ENCODE results near the gene CAMSAP2. TPM values are rescaled to one million over a fixed set of nuclear protein-coding genes. Genes with fewer than 3 reads are reported as not detected.

CAMSAP2 gene
- total RNA-seq, 1 donor from 2014 or later, result 43.9 TPM

GRCh38 chr1:200885623-200886402 lies 147.1 kb downstream of the CAMSAP2 start:
- peaks cover 22% of the 10 kb centered on the region for H3F3A ChIP-seq (ENCODE audit: low read depth)
- no peaks in the 10 kb centered on the region for H3K9me3 ChIP-seq (ENCODE audit: low read depth)
- H3K36me3 Mint-ChIP-seq, result no peaks in the 10 kb centered on the region
- H3K4me1 Mint-ChIP-seq, result peaks cover 34% of the 10 kb centered on the region
- H3K27ac Mint-ChIP-seq, result no peak overlapping the region
- DNase-seq (ENCODE audit: low spot score), result no peak
- no peak overlapping the region for H3K9ac ChIP-seq
- no peaks in the 10 kb centered on the region for H3K36me3 ChIP-seq
- H3K4me2 ChIP-seq, result no peak overlapping the region
- no peaks in the 10 kb centered on the region for H3K79me2 ChIP-seq (ENCODE audit: low read depth)
- H3K27me3 Mint-ChIP-seq (ENCODE audit: insufficient read depth, low read depth), result peaks cover 11% of the 10 kb centered on the region
- TF ChIP-seq EZH2 (IDR thresholded peaks at IDR 0.05) (no peak), EZH2phosphoT487 (IDR thresholded peaks at IDR 0.05) (no peak), CTCF (IDR thresholded peaks at IDR 0.05) (no peak)
- H4K20me1 ChIP-seq (ENCODE audit: low read depth), result no peaks in the 10 kb centered on the region
- H3K27ac ChIP-seq, result no peak overlapping the region
- H3K4me1 ChIP-seq, result peaks cover 20% of the 10 kb centered on the region
- no peaks in the 10 kb centered on the region for H3K9me3 Mint-ChIP-seq
- H2AFZ ChIP-seq (replicated peaks), result no peak overlapping the region
- H3K4me3 ChIP-seq, result no peak overlapping the region
- no peaks in the 10 kb centered on the region for H3K27me3 ChIP-seq
- H3K4me3 Mint-ChIP-seq, result no peak overlapping the region

GRCh38 chr1:200886594-200886993 lies 147.9 kb downstream of the CAMSAP2 start:
- no peaks in the 10 kb centered on the region for H3K79me2 ChIP-seq (ENCODE audit: low read depth)
- H4K20me1 ChIP-seq (ENCODE audit: low read depth), result no peaks in the 10 kb centered on the region
- H3F3A ChIP-seq (ENCODE audit: low read depth), result peaks cover 30% of the 10 kb centered on the region
- H2AFZ ChIP-seq (replicated peaks), result peak overlapping the region; percentile 3
- TF ChIP-seq EZH2phosphoT487 (IDR thresholded peaks at IDR 0.05), result no peak
- TF ChIP-seq EZH2 (IDR thresholded peaks at IDR 0.05), result no peak
- no peak for TF ChIP-seq CTCF (IDR thresholded peaks at IDR 0.05)
- H3K27me3 ChIP-seq, result no peaks in the 10 kb centered on the region
- Mint-ChIP-seq H3K4me1 (peaks cover 34% of the 10 kb centered on the region), H3K27me3 (ENCODE audit: insufficient read depth, low read depth) (peaks cover 11% of the 10 kb centered on the region), H3K36me3 (no peaks in the 10 kb centered on the region), H3K9me3 (no peaks in the 10 kb centered on the region), H3K27ac (no peak overlapping the region), H3K4me3 (no peak overlapping the region)
- H3K4me1 ChIP-seq, result peaks cover 20% of the 10 kb centered on the region
- H3K4me2 ChIP-seq, result no peak overlapping the region
- no peaks in the 10 kb centered on the region for H3K36me3 ChIP-seq
- no peak overlapping the region for H3K9ac ChIP-seq
- no peaks in the 10 kb centered on the region for H3K9me3 ChIP-seq (ENCODE audit: low read depth)
- no peak overlapping the region for H3K4me3 ChIP-seq
- no peak overlapping the region for H3K27ac ChIP-seq
- no peak for DNase-seq (ENCODE audit: low spot score)

GRCh38 chr1:200887036-200887435 lies 148.3 kb downstream of the CAMSAP2 start:
- Mint-ChIP-seq H3K36me3 (no peaks in the 10 kb centered on the region), H3K4me1 (peaks cover 35% of the 10 kb centered on the region), H3K27me3 (ENCODE audit: insufficient read depth, low read depth) (peaks cover 11% of the 10 kb centered on the region), H3K4me3 (peak overlapping the region; percentile 22), H3K9me3 (no peaks in the 10 kb centered on the region), H3K27ac (peak overlapping the region; percentile 43)
- no peak overlapping the region for H3K4me2 ChIP-seq
- no peak overlapping the region for H3K4me3 ChIP-seq
- H3K27ac ChIP-seq, result no peak overlapping the region
- H3K9me3 ChIP-seq (ENCODE audit: low read depth), result no peaks in the 10 kb centered on the region
- H3K4me1 ChIP-seq, result peaks cover 20% of the 10 kb centered on the region
- H3K36me3 ChIP-seq, result no peaks in the 10 kb centered on the region
- no peak for DNase-seq (ENCODE audit: low spot score)
- no peaks in the 10 kb centered on the region for H3K27me3 ChIP-seq
- peak overlapping the region; percentile 3 for H2AFZ ChIP-seq (replicated peaks)
- no peak overlapping the region for H3K9ac ChIP-seq
- TF ChIP-seq CTCF (IDR thresholded peaks at IDR 0.05), result no peak
- no peak for TF ChIP-seq EZH2phosphoT487 (IDR thresholded peaks at IDR 0.05)
- TF ChIP-seq EZH2 (IDR thresholded peaks at IDR 0.05), result no peak
- no peaks in the 10 kb centered on the region for H4K20me1 ChIP-seq (ENCODE audit: low read depth)
- H3K79me2 ChIP-seq (ENCODE audit: low read depth), result peaks cover 3% of the 10 kb centered on the region
- peaks cover 34% of the 10 kb centered on the region for H3F3A ChIP-seq (ENCODE audit: low read depth)

All from neural progenitor cell (in vitro differentiated cells).